ENCODE data around the gene FEV.

DNA sequence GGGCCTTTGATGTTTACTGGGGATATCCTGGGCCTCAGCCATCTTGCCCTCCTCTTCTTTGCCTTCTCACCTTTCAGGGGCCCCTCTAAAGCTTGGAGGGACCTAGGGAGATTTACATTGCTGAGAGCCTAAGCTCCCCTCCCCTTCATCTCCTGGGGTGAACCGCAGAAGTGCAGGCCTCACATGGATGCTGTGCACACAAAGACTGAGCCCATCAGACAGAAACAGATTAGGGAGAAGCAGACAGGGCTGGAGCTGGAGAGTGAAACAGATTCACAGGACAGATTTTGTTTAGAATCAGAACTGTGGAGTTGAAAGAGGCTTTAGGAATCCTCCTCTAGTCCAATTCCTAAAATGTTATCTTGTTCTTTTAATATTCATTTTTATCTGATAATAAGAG lies 28.9 kb downstream of the FEV start:
- TF ChIP-seq CTCF (IDR thresholded peaks at IDR 0.05): no peak
- TF ChIP-seq POLR2AphosphoS5 (IDR thresholded peaks at IDR 0.05): no peak

All from prostate gland (tissue), 2 donors.